SK-N-SH treated with all-trans-retinoic acid at 6 μM for 48 hours (cell line): ENCODE measurements around the gene CD40.

Experiments
- BACH2 ChIP-seq: fragments of 250-450 bp; sonication (Bioruptor Pico); IDR thresholded peaks from 2 replicates; pipeline ENCODE4 v1.9.0; 2021; ENCODE audit warnings: mild to moderate bottlenecking, borderline replicate concordance
- RARB ChIP-seq: fragments of 250-450 bp; sonication (Bioruptor Pico); IDR thresholded peaks from 2 replicates; pipeline ENCODE4 v1.8.0; 2021; ENCODE audit warnings: mild to moderate bottlenecking, moderate library complexity
- ZFP3 ChIP-seq: fragments of 250-450 bp; sonication (Bioruptor Pico); IDR thresholded peaks from 2 replicates; pipeline ENCODE4 v1.5.0; 2020; ENCODE audit warnings: mild to moderate bottlenecking, moderate library complexity
- TF ChIP-seq, protein P1 (sequence below): fragments of 250-450 bp; sonication (Bioruptor Pico); IDR thresholded peaks from 2 replicates; pipeline ENCODE4 v1.8.0; 2020; ENCODE audit warnings: mild to moderate bottlenecking, moderate library complexity, borderline replicate concordance

- TF ChIP-seq, protein P1, sequence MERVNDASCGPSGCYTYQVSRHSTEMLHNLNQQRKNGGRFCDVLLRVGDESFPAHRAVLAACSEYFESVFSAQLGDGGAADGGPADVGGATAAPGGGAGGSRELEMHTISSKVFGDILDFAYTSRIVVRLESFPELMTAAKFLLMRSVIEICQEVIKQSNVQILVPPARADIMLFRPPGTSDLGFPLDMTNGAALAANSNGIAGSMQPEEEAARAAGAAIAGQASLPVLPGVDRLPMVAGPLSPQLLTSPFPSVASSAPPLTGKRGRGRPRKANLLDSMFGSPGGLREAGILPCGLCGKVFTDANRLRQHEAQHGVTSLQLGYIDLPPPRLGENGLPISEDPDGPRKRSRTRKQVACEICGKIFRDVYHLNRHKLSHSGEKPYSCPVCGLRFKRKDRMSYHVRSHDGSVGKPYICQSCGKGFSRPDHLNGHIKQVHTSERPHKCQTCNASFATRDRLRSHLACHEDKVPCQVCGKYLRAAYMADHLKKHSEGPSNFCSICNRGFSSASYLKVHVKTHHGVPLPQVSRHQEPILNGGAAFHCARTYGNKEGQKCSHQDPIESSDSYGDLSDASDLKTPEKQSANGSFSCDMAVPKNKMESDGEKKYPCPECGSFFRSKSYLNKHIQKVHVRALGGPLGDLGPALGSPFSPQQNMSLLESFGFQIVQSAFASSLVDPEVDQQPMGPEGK (CRISPR knock-in tag), result no peak
- TF ChIP-seq BACH2 (CRISPR knock-in tag) (no peak), ZFP3 (CRISPR knock-in tag) (no peak), RARB (no peak)
Measured at GRCh38 chr20:46137816-46138215, 19.7 kb downstream of the CD40 start.
